CD14-positive monocyte (primary cell): ENCODE measurements around the gene LMO7. TPM values are rescaled to one million over a fixed set of nuclear protein-coding genes. Genes with fewer than 3 reads are reported as not detected.

Experiments used
- DNase-seq, 3 donors: peaks; one replicate each; pipeline ENCODE4 v3.0.0-alpha.2; 2011 to 2022
- H2AFZ ChIP-seq: 2 replicates; pipeline ENCODE4 v1.6.0; 2012; ENCODE audit warnings: mild to moderate bottlenecking, low read depth, low read length, inconsistent platforms; ENCODE audit not compliant: insufficient read depth, poor library complexity, severe bottlenecking
- H3K27ac ChIP-seq, 2 donors: 1 replicate in 1 of 2; 2 replicates in 1 of 2; pipeline ENCODE4 v1.5.1; 2012 to 2013; ENCODE audit warnings: low read length in 2 of 2, control low read depth in 1 of 2, inconsistent platforms in 1 of 2, low read depth in 1 of 2, mild to moderate bottlenecking in 1 of 2
- H3K27me3 ChIP-seq, 2 donors: one replicate each; pipeline versions ENCODE4 v1.6.0 to v1.6.1; 2011 to 2013; ENCODE audit warnings: low read length in 2 of 2; ENCODE audit not compliant: control insufficient read depth in 2 of 2, insufficient read depth in 2 of 2
- H3K36me3 ChIP-seq, 2 donors: replicated peaks in 1 of 2; 1 replicate in 1 of 2; 2 replicates in 1 of 2; pipeline versions ENCODE4 v1.5.1 to v1.6.1; 2012 to 2013; ENCODE audit warnings: low read length in 2 of 2, control low read depth in 1 of 2, inconsistent platforms in 1 of 2, mild to moderate bottlenecking in 1 of 2; ENCODE audit not compliant: insufficient read depth in 2 of 2, control insufficient read depth in 1 of 2
- H3K4me1 ChIP-seq, 2 donors: 1 replicate in 1 of 2; 2 replicates in 1 of 2; pipeline versions ENCODE4 v1.5.1 to v1.6.1; 2012 to 2013; ENCODE audit warnings: low read length in 2 of 2, control low read depth in 1 of 2, inconsistent platforms in 1 of 2, mild to moderate bottlenecking in 1 of 2, moderate library complexity in 1 of 2; ENCODE audit not compliant: insufficient read depth in 2 of 2, control insufficient read depth in 1 of 2
- H3K4me2 ChIP-seq: replicated peaks from 2 replicates; pipeline ENCODE3; 2012; ENCODE audit warnings: low read length, moderate library complexity, mild to moderate bottlenecking; ENCODE audit not compliant: poor library complexity, severe bottlenecking; ENCODE audit errors: extremely low read depth
- H3K4me3 ChIP-seq, 3 experiments: fragments of 200-600 bp in 1 of 3; sonication (generic) in 1 of 3; replicated peaks in 1 of 3; 1 replicate in 2 of 3; 2 replicates in 1 of 3; pipeline ENCODE4 v1.5.1; 2011 to 2013; ENCODE audit warnings: low read length in 3 of 3, mild to moderate bottlenecking in 3 of 3, control low read depth in 2 of 3, low read depth in 2 of 3, inconsistent platforms in 1 of 3, moderate library complexity in 1 of 3
- H3K79me2 ChIP-seq: 2 replicates; pipeline ENCODE4 v1.6.0; 2012; ENCODE audit warnings: mild to moderate bottlenecking, control low read depth, inconsistent platforms, low read length, moderate library complexity; ENCODE audit not compliant: insufficient read depth
- H3K9ac ChIP-seq: 2 replicates; pipeline ENCODE4 v1.6.0; 2017; ENCODE audit warnings: low read length, mild to moderate bottlenecking; ENCODE audit not compliant: insufficient read depth, poor library complexity, severe bottlenecking
- H3K9me3 ChIP-seq, 2 donors: replicated peaks in 1 of 2; 1 replicate in 1 of 2; 2 replicates in 1 of 2; pipeline versions ENCODE4 v1.5.1 to v1.6.1; 2012 to 2013; ENCODE audit warnings: low read length in 2 of 2, control low read depth in 1 of 2; ENCODE audit not compliant: control insufficient read depth in 1 of 2, insufficient read depth in 1 of 2
- H4K20me1 ChIP-seq: 2 replicates; pipeline ENCODE4 v1.6.0; 2012; ENCODE audit warnings: mild to moderate bottlenecking, low read length, control low read depth, moderate library complexity; ENCODE audit not compliant: insufficient read depth
- H3K27ac Mint-ChIP-seq, 7 donors: one replicate each; pipeline ENCODE4 v1.8.0; 2020; ENCODE audit warnings: mild to moderate bottlenecking in 7 of 7, mixed read lengths in 7 of 7, moderate library complexity in 6 of 7, inconsistent platforms in 2 of 7
- H3K27me3 Mint-ChIP-seq, 3 donors: one replicate each; pipeline ENCODE4 v1.8.0; 2021 to 2022; ENCODE audit warnings: low read depth in 3 of 3, mild to moderate bottlenecking in 3 of 3, mixed read lengths in 3 of 3, moderate library complexity in 3 of 3, inconsistent platforms in 1 of 3
- H3K36me3 Mint-ChIP-seq, 2 donors: one replicate each; pipeline ENCODE4 v1.8.0; 2020; ENCODE audit warnings: mixed read lengths in 2 of 2, inconsistent platforms in 1 of 2, mild to moderate bottlenecking in 1 of 2
- H3K4me1 Mint-ChIP-seq: one replicate; pipeline ENCODE4 v1.8.0; 2020; ENCODE audit warnings: mild to moderate bottlenecking, mixed read lengths
- H3K4me3 Mint-ChIP-seq, 2 donors: one replicate each; pipeline ENCODE4 v1.8.0; 2020; ENCODE audit warnings: mild to moderate bottlenecking in 2 of 2, mixed read lengths in 2 of 2, moderate library complexity in 1 of 2
- H3K9me3 Mint-ChIP-seq, 7 donors: one replicate each; pipeline ENCODE4 v1.8.0; 2020 to 2022; ENCODE audit warnings: mixed read lengths in 7 of 7, mild to moderate bottlenecking in 6 of 7, moderate library complexity in 6 of 7, inconsistent platforms in 2 of 7
- CTCF ChIP-seq: fragments of 200-600 bp; IDR thresholded peaks from one replicate; pipeline ENCODE4 v1.8.0; 2022; ENCODE audit warnings: antibody characterized with exemption, mild to moderate bottlenecking
- WGBS: methylation state at CpG from one replicate; pipeline ENCODE4 v1.1.5; 2013; ENCODE audit warnings: missing lambda C conversion rate; ENCODE audit not compliant: insufficient coverage; 5-methylcytosine and 5-hydroxymethylcytosine counted together
- intact Hi-C, 2 donors: fragments of 100-400 bp; cut with micrococcal nuclease; formaldehyde crosslinking; loops; one replicate each; pipeline versions ENCODE4 v1.15.0 to v1.15.1; 2023
- polyA plus RNA-seq, 3 donors: library from polyadenylated mRNA; depleted of rRNA in 1 of 3; unstranded in 2 of 3; stranded (reverse) in 1 of 3; fragments of 300-500 nt in 2 of 3; fragments of >200 nt in 1 of 3; fragmentation: Illumina TruSeq in 2 of 3; gene quantifications; 1 replicate in 2 of 3; 2 replicates in 1 of 3; pipeline ENCODE4 v1.2.3, GENCODE V29; 2012 to 2021

The LMO7 gene
- polyA plus RNA-seq, 3 donors: 0.79 to 1.6 (median 0.90) TPM

GRCh38 chr13:75782985-75783384 is 146.9 kb downstream of the LMO7 start:
- Mint-ChIP-seq H3K36me3 (no peaks in the 10 kb centered on the region), H3K9me3 (peaks cover 7 to 34% (median 15%) of the 10 kb centered on the region in 7 donors), H3K27ac (no peak overlapping the region), H3K4me3 (no peak overlapping the region), H3K27me3 (no peaks in the 10 kb centered on the region), H3K4me1 (no peaks in the 10 kb centered on the region)
- Histone ChIP-seq H3K4me1 (no peaks in the 10 kb centered on the region), H3K9me3 (peaks cover 0 to 11% of the 10 kb centered on the region in 2 donors), H3K36me3 (no peaks in the 10 kb centered on the region), H3K79me2 (no peaks in the 10 kb centered on the region), H4K20me1 (no peaks in the 10 kb centered on the region), H3K4me2 (no peak overlapping the region), H3K27ac (no peak overlapping the region), H2AFZ (no peak overlapping the region), H3K27me3 (no peaks in the 10 kb centered on the region), H3K4me3 (no peak overlapping the region), H3K9ac (no peak overlapping the region)
- WGBS: no CpG with 5 or more reads among the region's 1 CpG
- no peak for DNase-seq
- TF ChIP-seq CTCF: no peak
- intact Hi-C loops: no loop called here

- H3K27ac Mint-ChIP-seq: no peak overlapping the region
- Histone ChIP-seq H3K9me3 (peaks cover 0 to 9% of the 10 kb centered on the region in 2 donors), H3K4me3 (no peak overlapping the region), H3K27me3 (no peaks in the 10 kb centered on the region), H3K27ac (no peak overlapping the region), H3K36me3 (no peaks in the 10 kb centered on the region), H3K4me2 (no peak overlapping the region), H3K79me2 (no peaks in the 10 kb centered on the region), H2AFZ (no peak overlapping the region), H4K20me1 (no peaks in the 10 kb centered on the region), H3K9ac (no peak overlapping the region), H3K4me1 (no peaks in the 10 kb centered on the region)
- H3K36me3 Mint-ChIP-seq: no peaks in the 10 kb centered on the region
- no CpG with 5 or more reads among the region's 3 CpGs for WGBS
- TF ChIP-seq CTCF: no peak
- H3K4me1 Mint-ChIP-seq: no peaks in the 10 kb centered on the region
- no peaks in the 10 kb centered on the region for H3K27me3 Mint-ChIP-seq
- H3K4me3 Mint-ChIP-seq: no peak overlapping the region
- no peak for DNase-seq
- intact Hi-C loops: no loop called here
- H3K9me3 Mint-ChIP-seq: peaks cover 4 to 26% (median 11%) of the 10 kb centered on the region in 7 donors
Observed at GRCh38 chr13:75784003-75784402, 147.9 kb downstream of the LMO7 start.
